Right lobe of liver (tissue), 6 donors: ENCODE results near the gene GPR87. TPM values are rescaled to one million over a fixed set of nuclear protein-coding genes. Genes with fewer than 3 reads are reported as not detected.

ENCODE experiments used
- ATAC-seq, 4 donors: fragments of 200-7000 bp; cut with Tn5 transposase; one replicate each; pipeline ENCODE4 v1.9.1; 2020; ENCODE audit warnings: mild to moderate bottlenecking in 4 of 4, moderate library complexity in 4 of 4
- DNase-seq, 3 donors: peaks; one replicate each; pipeline ENCODE4 v3.0.0-alpha.2; 2020
- H3K27ac ChIP-seq, 3 donors: fragments of 200-600 bp; one replicate each; pipeline ENCODE4 v1.8.0; 2022
- H3K27me3 ChIP-seq, 2 donors: fragments of 200-600 bp; one replicate each; pipeline ENCODE4 v1.8.0; 2022
- H3K36me3 ChIP-seq, 4 donors: fragments of 200-600 bp; sonication (generic) in 1 of 4; one replicate each; pipeline versions ENCODE4 v1.5.1 to v1.8.0; 2017 to 2022; ENCODE audit warnings: control low read depth in 1 of 4
- H3K4me1 ChIP-seq, 4 donors: fragments of 200-600 bp; sonication (generic) in 1 of 4; one replicate each; pipeline versions ENCODE4 v1.5.1 to v1.8.0; 2017 to 2022; ENCODE audit warnings: control low read depth in 1 of 4
- H3K4me3 ChIP-seq, 3 donors: fragments of 200-600 bp; one replicate each; pipeline ENCODE4 v1.8.0; 2022
- H3K9me3 ChIP-seq, 4 donors: fragments of 200-600 bp; sonication (generic) in 1 of 4; one replicate each; pipeline versions ENCODE4 v1.5.1 to v1.8.0; 2017 to 2022; ENCODE audit warnings: control low read depth in 1 of 4
- CTCF ChIP-seq, 4 donors: fragments of 200-600 bp in 3 of 4; fragments of 450-650 bp in 1 of 4; IDR thresholded peaks; one replicate each; pipeline versions ENCODE4 v1.5.1 to v1.8.0; 2016 to 2022; ENCODE audit warnings: antibody characterized with exemption in 4 of 4, mild to moderate bottlenecking in 2 of 4
- POLR2A ChIP-seq: fragments of 450-650 bp; IDR thresholded peaks from one replicate; pipeline ENCODE4 v1.6.1; 2017; ENCODE audit warnings: antibody characterized with exemption, mild to moderate bottlenecking
- WGBS: methylation state at CpG from one replicate; pipeline ENCODE4 v1.1.6; 2018; ENCODE audit warnings: low coverage, low lambda C conversion rate; ENCODE audit not compliant: insufficient coverage; ENCODE audit errors: missing lambda C conversion rate; 5-methylcytosine and 5-hydroxymethylcytosine counted together
- intact Hi-C, 2 donors: fragments of 100-400 bp; cut with DNase I; formaldehyde crosslinking; loops; one replicate each; pipeline versions ENCODE4 v1.11.2 to v1.14.1; 2022
- total RNA-seq, 6 experiments: library from RNA; depleted of rRNA in 2 of 6; stranded (reverse); fragments of >200 nt in 2 of 6; fragmentation: NEBNext Ultra II Directional in 3 of 6; extraction: Animal tissue kit (Norgen Biotek cat#: 25700) in 3 of 6; gene quantifications; one replicate each; pipeline versions ENCODE4 v1.1.0 to v1.2.4, GENCODE V29; 2016 to 2023
- donor health status: DM: no; HTN: yes; CAD: no.
- donor health status: DM: no; HTN: no; CAD: no.
- donor health status: DM: no; HTN: no; CAD: no.
- donor health status: DM: no; HTN: yes; CAD: no.
- donor health status: DM: no; HTN: yes; CAD: no.

GPR87 gene
- total RNA-seq, 6 experiments from 2014 or later, result not detected

GRCh38 chr3:151267066-151267465, 49.6 kb downstream of the GPR87 start:
- DNase-seq (no peak), ATAC-seq (no peak)
- 92% methylated on average over 1 of the region's 1 CpG for WGBS
- Histone ChIP-seq H3K36me3 (no peaks in the 10 kb centered on the region), H3K27ac (no peak overlapping the region), H3K4me1 (no peaks in the 10 kb centered on the region), H3K9me3 (no peaks in the 10 kb centered on the region), H3K27me3 (no peaks in the 10 kb centered on the region), H3K4me3 (no peak overlapping the region)
- intact Hi-C loops, result no loop called here
- TF ChIP-seq CTCF (IDR thresholded peaks at IDR 0.05) (no peak), POLR2A (no peak)

GRCh38 chr3:151265866-151266265, 50.8 kb downstream of the GPR87 start:
- intact Hi-C loops, result no loop called here
- Histone ChIP-seq H3K27ac (no peak overlapping the region), H3K4me3 (no peak overlapping the region), H3K27me3 (no peaks in the 10 kb centered on the region), H3K36me3 (no peaks in the 10 kb centered on the region), H3K4me1 (no peaks in the 10 kb centered on the region), H3K9me3 (no peaks in the 10 kb centered on the region)
- DNase-seq (no peak), ATAC-seq (peak in 3 of 4 donors; percentile 44 to 54 (median 52))
- TF ChIP-seq POLR2A, result no peak
- no peak for TF ChIP-seq CTCF (IDR thresholded peaks at IDR 0.05)
- WGBS, result 63% methylated on average over 5 of the region's 5 CpGs

GRCh38 chr3:151265166-151265565, 51.5 kb downstream of the GPR87 start:
- no peaks in the 10 kb centered on the region for H3K36me3 ChIP-seq
- no peaks in the 10 kb centered on the region for H3K4me1 ChIP-seq
- DNase-seq, result no peak
- no peak overlapping the region for H3K27ac ChIP-seq
- no peaks in the 10 kb centered on the region for H3K9me3 ChIP-seq
- TF ChIP-seq POLR2A, result no peak
- TF ChIP-seq CTCF (IDR thresholded peaks at IDR 0.05), result no peak
- H3K4me3 ChIP-seq, result no peak overlapping the region
- 60% methylated on average over 5 of the region's 5 CpGs for WGBS
- no peak for ATAC-seq
- intact Hi-C loops, result no loop called here
- H3K27me3 ChIP-seq, result no peaks in the 10 kb centered on the region

- Histone ChIP-seq H3K9me3 (no peaks in the 10 kb centered on the region), H3K27me3 (no peaks in the 10 kb centered on the region), H3K4me1 (no peaks in the 10 kb centered on the region), H3K36me3 (no peaks in the 10 kb centered on the region), H3K4me3 (no peak overlapping the region), H3K27ac (no peak overlapping the region)
- intact Hi-C loops, result no loop called here
- no CpG with 5 or more reads among the region's 1 CpG for WGBS
- no peak for ATAC-seq
- TF ChIP-seq CTCF (IDR thresholded peaks at IDR 0.05), result no peak
- no peak for TF ChIP-seq POLR2A
- no peak for DNase-seq
Measured at GRCh38 chr3:151264605-151265004, 52.0 kb downstream of the GPR87 start.
